H9 (cell line): ENCODE data around the gene DOK5. TPM values are rescaled to one million over a fixed set of nuclear protein-coding genes. Genes with fewer than 3 reads are reported as not detected.

Experiments
- DNase-seq: peaks from one replicate; pipeline ENCODE4 v3.0.0-alpha.2; 2017
- H2AFZ ChIP-seq: one replicate; pipeline ENCODE4 v1.6.1; 2013; ENCODE audit warnings: mild to moderate bottlenecking, low read length, control low read depth, moderate library complexity
- H2AK5ac ChIP-seq: 2 replicates; pipeline ENCODE4 v1.6.1; 2013; ENCODE audit warnings: low read length, control low read depth, mixed read lengths; ENCODE audit not compliant: insufficient read length
- H2BK120ac ChIP-seq: one replicate; pipeline ENCODE4 v1.6.1; 2013; ENCODE audit warnings: low read depth, mild to moderate bottlenecking, low read length, control low read depth, inconsistent platforms; ENCODE audit not compliant: poor library complexity, severe bottlenecking
- H2BK12ac ChIP-seq: 2 replicates; pipeline ENCODE4 v1.6.1; 2013; ENCODE audit warnings: low read length, control low read depth, mixed read lengths, low read depth; ENCODE audit not compliant: insufficient read length
- H2BK15ac ChIP-seq: 2 replicates; pipeline ENCODE4 v1.6.1; 2013; ENCODE audit warnings: low read depth, low read length, control low read depth
- H2BK20ac ChIP-seq: one replicate; pipeline ENCODE4 v1.6.1; 2013; ENCODE audit warnings: low read depth, mild to moderate bottlenecking, low read length, control low read depth, inconsistent platforms; ENCODE audit not compliant: poor library complexity, severe bottlenecking
- H2BK5ac ChIP-seq: 2 replicates; pipeline ENCODE4 v1.6.1; 2013; ENCODE audit warnings: low read length, control low read depth, mixed read lengths; ENCODE audit not compliant: insufficient read length
- H3K14ac ChIP-seq: 2 replicates; pipeline ENCODE4 v1.6.1; 2013; ENCODE audit warnings: low read length, control low read depth; ENCODE audit not compliant: insufficient read depth
- H3K18ac ChIP-seq: 2 replicates; pipeline ENCODE4 v1.6.1; 2013; ENCODE audit warnings: low read depth, mild to moderate bottlenecking, mixed read lengths, low read length, control low read depth; ENCODE audit not compliant: insufficient read length
- H3K23ac ChIP-seq: 2 replicates; pipeline ENCODE4 v1.6.1; 2013; ENCODE audit warnings: low read length, control low read depth, mixed read lengths, low read depth; ENCODE audit not compliant: insufficient read length
- H3K23me2 ChIP-seq: 2 replicates; pipeline ENCODE4 v1.6.1; 2013; ENCODE audit warnings: low read depth, mild to moderate bottlenecking, mixed read lengths, low read length, control low read depth; ENCODE audit not compliant: insufficient read length, poor library complexity, severe bottlenecking
- H3K27ac ChIP-seq: 2 replicates; pipeline ENCODE4 v1.5.1; 2013; ENCODE audit warnings: low read length, control low read depth, mixed read lengths, low read depth; ENCODE audit not compliant: insufficient read length
- H3K27me3 ChIP-seq: 2 replicates; pipeline ENCODE4 v1.6.1; 2013; ENCODE audit warnings: low read length, control low read depth, inconsistent platforms; ENCODE audit not compliant: insufficient read depth
- H3K4ac ChIP-seq: 2 replicates; pipeline ENCODE4 v1.6.1; 2013; ENCODE audit warnings: low read depth, mild to moderate bottlenecking, control low read depth, inconsistent platforms, low read length, moderate library complexity
- H3K4me1 ChIP-seq: 2 replicates; pipeline ENCODE4 v1.6.1; 2013; ENCODE audit warnings: low read length, control low read depth, inconsistent platforms; ENCODE audit not compliant: insufficient read depth
- H3K4me2 ChIP-seq: 2 replicates; pipeline ENCODE4 v1.6.1; 2013; ENCODE audit warnings: low read length, control low read depth, mixed read lengths; ENCODE audit not compliant: insufficient read length, insufficient read depth
- H3K56ac ChIP-seq: 2 replicates; pipeline ENCODE4 v1.6.1; 2013; ENCODE audit warnings: low read depth, mild to moderate bottlenecking, mixed read lengths, low read length, control low read depth; ENCODE audit not compliant: insufficient read length
- H3K79me1 ChIP-seq: 2 replicates; pipeline ENCODE4 v1.6.1; 2013; ENCODE audit warnings: low read depth, mild to moderate bottlenecking, moderate library complexity, low read length, control low read depth, inconsistent platforms; ENCODE audit not compliant: insufficient read depth, poor library complexity, severe bottlenecking
- H3K79me2 ChIP-seq: 2 replicates; pipeline ENCODE4 v1.6.1; 2013; ENCODE audit warnings: low read length, control low read depth, inconsistent platforms; ENCODE audit not compliant: insufficient read depth
- H3K9ac ChIP-seq: 2 replicates; pipeline ENCODE4 v1.6.1; 2013; ENCODE audit warnings: low read length, control low read depth, mixed read lengths; ENCODE audit not compliant: insufficient read length; ENCODE audit errors: extremely low read depth
- H3K9me3 ChIP-seq: one replicate; pipeline ENCODE4 v1.6.1; 2013; ENCODE audit warnings: low read depth, low read length, inconsistent platforms; ENCODE audit not compliant: control insufficient read depth
- H3T11ph ChIP-seq: one replicate; pipeline ENCODE4 v1.6.1; 2013; ENCODE audit warnings: mild to moderate bottlenecking, low read length, control low read depth, inconsistent platforms
- H4K20me1 ChIP-seq: one replicate; pipeline ENCODE4 v1.6.1; 2013; ENCODE audit not compliant: control insufficient read depth, insufficient read length, insufficient read depth
- H4K5ac ChIP-seq: 2 replicates; pipeline ENCODE4 v1.6.1; 2013; ENCODE audit warnings: low read depth, mild to moderate bottlenecking, mixed read lengths, low read length, control low read depth; ENCODE audit not compliant: insufficient read length
- H4K8ac ChIP-seq: replicated peaks from 2 replicates; pipeline ENCODE4 v1.6.1; 2013; ENCODE audit warnings: low read length, control low read depth, mixed read lengths, low read depth; ENCODE audit not compliant: insufficient read length
- H4K91ac ChIP-seq: 2 replicates; pipeline ENCODE4 v1.6.1; 2013; ENCODE audit warnings: low read depth, mild to moderate bottlenecking, moderate library complexity, mixed read lengths, low read length, control low read depth; ENCODE audit not compliant: insufficient read length
- H3K27ac Mint-ChIP-seq, 3 experiments: 2 replicates in 2 of 3; 3 replicates in 1 of 3; pipeline ENCODE4 v1.8.0; 2020 to 2021; ENCODE audit warnings: mixed read lengths in 3 of 3, mild to moderate bottlenecking in 1 of 3, moderate library complexity in 1 of 3
- H3K27me3 Mint-ChIP-seq: 2 replicates; pipeline ENCODE4 v1.8.0; 2021; ENCODE audit warnings: low read depth, mild to moderate bottlenecking, moderate library complexity, mixed read lengths
- H3K36me3 Mint-ChIP-seq, 3 experiments: 2 replicates in 2 of 3; 3 replicates in 1 of 3; pipeline ENCODE4 v1.8.0; 2020 to 2021; ENCODE audit warnings: low read depth in 3 of 3, mixed read lengths in 3 of 3; ENCODE audit not compliant: insufficient read depth in 1 of 3
- H3K4me1 Mint-ChIP-seq, 2 experiments: 2 replicates each; pipeline ENCODE4 v1.8.0; 2020; ENCODE audit warnings: mixed read lengths in 2 of 2
- H3K4me3 Mint-ChIP-seq, 2 experiments: 2 replicates in 1 of 2; 3 replicates in 1 of 2; pipeline ENCODE4 v1.8.0; 2020 to 2021; ENCODE audit warnings: mild to moderate bottlenecking in 2 of 2, mixed read lengths in 2 of 2, moderate library complexity in 1 of 2
- H3K9me3 Mint-ChIP-seq, 2 experiments: 2 replicates in 1 of 2; 3 replicates in 1 of 2; pipeline ENCODE4 v1.8.0; 2020; ENCODE audit warnings: mild to moderate bottlenecking in 2 of 2, mixed read lengths in 2 of 2, moderate library complexity in 1 of 2
- WGBS: extraction: QIAGEN DNeasy Blood & Tissue Kit; methylation state at CpG from one replicate; pipeline ENCODE4 v1.1.7; 2013; ENCODE audit warnings: missing lambda C conversion rate, low lambda C conversion rate, mixed read lengths; ENCODE audit not compliant: insufficient read length; ENCODE audit errors: extremely low coverage; 5-methylcytosine and 5-hydroxymethylcytosine counted together
- total RNA-seq: library from RNA; stranded (reverse); gene quantifications from 2 replicates; pipeline ENCODE4 v1.2.1, GENCODE V29; 2021
- TF ChIP-seq, protein P1 (sequence below): fragments of 200-600 bp; sonication (generic); conservative IDR thresholded peaks from 3 replicates; pipeline ENCODE4 v1.8.0; 2021; ENCODE audit warnings: antibody characterized with exemption, mild to moderate bottlenecking

DOK5 gene
- total RNA-seq, 1 experiment from 2014 or later, result 4.5 TPM

GRCh38 chr20:54556406-54556805, 81.0 kb downstream of the DOK5 start:
- Histone ChIP-seq H2AFZ (no peak overlapping the region), H3K4me2 (no peak overlapping the region), H3K23me2 (no peaks in the 10 kb centered on the region), H3K4me1 (no peaks in the 10 kb centered on the region; the same call in 1 of the 2 replicates), H4K8ac (no peak overlapping the region), H3K18ac (no peak overlapping the region), H2BK20ac (no peak overlapping the region), H2BK120ac (no peak overlapping the region), H2BK15ac (no peak overlapping the region), H3K4ac (no peak overlapping the region), H3K9me3 (no peaks in the 10 kb centered on the region), H2AK5ac (no peak overlapping the region), H2BK12ac (no peak overlapping the region), H3K27ac (no peak overlapping the region), H3K14ac (no peak overlapping the region), H3K79me2 (no peaks in the 10 kb centered on the region), H3K79me1 (no peaks in the 10 kb centered on the region), H2BK5ac (no peak overlapping the region), H3K23ac (no peak overlapping the region), H3K9ac (no peak overlapping the region), H3K27me3 (no peaks in the 10 kb centered on the region), H4K91ac (no peak overlapping the region), H3T11ph (no peak overlapping the region), H4K20me1 (no peaks in the 10 kb centered on the region), H4K5ac (no peak overlapping the region), H3K56ac (no peak overlapping the region)
- H3K4me1 Mint-ChIP-seq, result peaks cover 7 to 8% of the 10 kb centered on the region in 2 experiments
- no peak overlapping the region for H3K4me3 Mint-ChIP-seq
- no peak for DNase-seq
- no peaks in the 10 kb centered on the region; the same call in 1 of the 2 replicates for H3K27me3 Mint-ChIP-seq
- TF ChIP-seq, protein P1, sequence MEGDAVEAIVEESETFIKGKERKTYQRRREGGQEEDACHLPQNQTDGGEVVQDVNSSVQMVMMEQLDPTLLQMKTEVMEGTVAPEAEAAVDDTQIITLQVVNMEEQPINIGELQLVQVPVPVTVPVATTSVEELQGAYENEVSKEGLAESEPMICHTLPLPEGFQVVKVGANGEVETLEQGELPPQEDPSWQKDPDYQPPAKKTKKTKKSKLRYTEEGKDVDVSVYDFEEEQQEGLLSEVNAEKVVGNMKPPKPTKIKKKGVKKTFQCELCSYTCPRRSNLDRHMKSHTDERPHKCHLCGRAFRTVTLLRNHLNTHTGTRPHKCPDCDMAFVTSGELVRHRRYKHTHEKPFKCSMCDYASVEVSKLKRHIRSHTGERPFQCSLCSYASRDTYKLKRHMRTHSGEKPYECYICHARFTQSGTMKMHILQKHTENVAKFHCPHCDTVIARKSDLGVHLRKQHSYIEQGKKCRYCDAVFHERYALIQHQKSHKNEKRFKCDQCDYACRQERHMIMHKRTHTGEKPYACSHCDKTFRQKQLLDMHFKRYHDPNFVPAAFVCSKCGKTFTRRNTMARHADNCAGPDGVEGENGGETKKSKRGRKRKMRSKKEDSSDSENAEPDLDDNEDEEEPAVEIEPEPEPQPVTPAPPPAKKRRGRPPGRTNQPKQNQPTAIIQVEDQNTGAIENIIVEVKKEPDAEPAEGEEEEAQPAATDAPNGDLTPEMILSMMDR, result no peak
- H3K9me3 Mint-ChIP-seq, result no peaks in the 10 kb centered on the region
- peaks cover 0 to 5% (median 4%) of the 10 kb centered on the region in 3 experiments; a peak in 3 of 7 replicates for H3K36me3 Mint-ChIP-seq
- no CpG with 5 or more reads among the region's 2 CpGs for WGBS
- H3K27ac Mint-ChIP-seq, result no peak overlapping the region
